H9 (cell line): ENCODE data around the gene MYO5B. TPM values are rescaled to one million over a fixed set of nuclear protein-coding genes. Genes with fewer than 3 reads are reported as not detected.

ENCODE experiments used
- DNase-seq: peaks from one replicate; pipeline ENCODE4 v3.0.0-alpha.2; 2017
- H2AFZ ChIP-seq: one replicate; pipeline ENCODE4 v1.6.1; 2013; ENCODE audit warnings: mild to moderate bottlenecking, low read length, control low read depth, moderate library complexity
- H2AK5ac ChIP-seq: 2 replicates; pipeline ENCODE4 v1.6.1; 2013; ENCODE audit warnings: low read length, control low read depth, mixed read lengths; ENCODE audit not compliant: insufficient read length
- H2BK120ac ChIP-seq: one replicate; pipeline ENCODE4 v1.6.1; 2013; ENCODE audit warnings: low read depth, mild to moderate bottlenecking, low read length, control low read depth, inconsistent platforms; ENCODE audit not compliant: poor library complexity, severe bottlenecking
- H2BK12ac ChIP-seq: 2 replicates; pipeline ENCODE4 v1.6.1; 2013; ENCODE audit warnings: low read length, control low read depth, mixed read lengths, low read depth; ENCODE audit not compliant: insufficient read length
- H2BK15ac ChIP-seq: 2 replicates; pipeline ENCODE4 v1.6.1; 2013; ENCODE audit warnings: low read depth, low read length, control low read depth
- H2BK20ac ChIP-seq: one replicate; pipeline ENCODE4 v1.6.1; 2013; ENCODE audit warnings: low read depth, mild to moderate bottlenecking, low read length, control low read depth, inconsistent platforms; ENCODE audit not compliant: poor library complexity, severe bottlenecking
- H2BK5ac ChIP-seq: 2 replicates; pipeline ENCODE4 v1.6.1; 2013; ENCODE audit warnings: low read length, control low read depth, mixed read lengths; ENCODE audit not compliant: insufficient read length
- H3K14ac ChIP-seq: 2 replicates; pipeline ENCODE4 v1.6.1; 2013; ENCODE audit warnings: low read length, control low read depth; ENCODE audit not compliant: insufficient read depth
- H3K18ac ChIP-seq: 2 replicates; pipeline ENCODE4 v1.6.1; 2013; ENCODE audit warnings: low read depth, mild to moderate bottlenecking, mixed read lengths, low read length, control low read depth; ENCODE audit not compliant: insufficient read length
- H3K23ac ChIP-seq: 2 replicates; pipeline ENCODE4 v1.6.1; 2013; ENCODE audit warnings: low read length, control low read depth, mixed read lengths, low read depth; ENCODE audit not compliant: insufficient read length
- H3K23me2 ChIP-seq: 2 replicates; pipeline ENCODE4 v1.6.1; 2013; ENCODE audit warnings: low read depth, mild to moderate bottlenecking, mixed read lengths, low read length, control low read depth; ENCODE audit not compliant: insufficient read length, poor library complexity, severe bottlenecking
- H3K27ac ChIP-seq: 2 replicates; pipeline ENCODE4 v1.5.1; 2013; ENCODE audit warnings: low read length, control low read depth, mixed read lengths, low read depth; ENCODE audit not compliant: insufficient read length
- H3K27me3 ChIP-seq: 2 replicates; pipeline ENCODE4 v1.6.1; 2013; ENCODE audit warnings: low read length, control low read depth, inconsistent platforms; ENCODE audit not compliant: insufficient read depth
- H3K4ac ChIP-seq: 2 replicates; pipeline ENCODE4 v1.6.1; 2013; ENCODE audit warnings: low read depth, mild to moderate bottlenecking, control low read depth, inconsistent platforms, low read length, moderate library complexity
- H3K4me1 ChIP-seq: 2 replicates; pipeline ENCODE4 v1.6.1; 2013; ENCODE audit warnings: low read length, control low read depth, inconsistent platforms; ENCODE audit not compliant: insufficient read depth
- H3K4me2 ChIP-seq: 2 replicates; pipeline ENCODE4 v1.6.1; 2013; ENCODE audit warnings: low read length, control low read depth, mixed read lengths; ENCODE audit not compliant: insufficient read length, insufficient read depth
- H3K56ac ChIP-seq: 2 replicates; pipeline ENCODE4 v1.6.1; 2013; ENCODE audit warnings: low read depth, mild to moderate bottlenecking, mixed read lengths, low read length, control low read depth; ENCODE audit not compliant: insufficient read length
- H3K79me1 ChIP-seq: 2 replicates; pipeline ENCODE4 v1.6.1; 2013; ENCODE audit warnings: low read depth, mild to moderate bottlenecking, moderate library complexity, low read length, control low read depth, inconsistent platforms; ENCODE audit not compliant: insufficient read depth, poor library complexity, severe bottlenecking
- H3K79me2 ChIP-seq: 2 replicates; pipeline ENCODE4 v1.6.1; 2013; ENCODE audit warnings: low read length, control low read depth, inconsistent platforms; ENCODE audit not compliant: insufficient read depth
- H3K9ac ChIP-seq: 2 replicates; pipeline ENCODE4 v1.6.1; 2013; ENCODE audit warnings: low read length, control low read depth, mixed read lengths; ENCODE audit not compliant: insufficient read length; ENCODE audit errors: extremely low read depth
- H3K9me3 ChIP-seq: one replicate; pipeline ENCODE4 v1.6.1; 2013; ENCODE audit warnings: low read depth, low read length, inconsistent platforms; ENCODE audit not compliant: control insufficient read depth
- H3T11ph ChIP-seq: one replicate; pipeline ENCODE4 v1.6.1; 2013; ENCODE audit warnings: mild to moderate bottlenecking, low read length, control low read depth, inconsistent platforms
- H4K20me1 ChIP-seq: one replicate; pipeline ENCODE4 v1.6.1; 2013; ENCODE audit not compliant: control insufficient read depth, insufficient read length, insufficient read depth
- H4K5ac ChIP-seq: 2 replicates; pipeline ENCODE4 v1.6.1; 2013; ENCODE audit warnings: low read depth, mild to moderate bottlenecking, mixed read lengths, low read length, control low read depth; ENCODE audit not compliant: insufficient read length
- H4K8ac ChIP-seq: replicated peaks from 2 replicates; pipeline ENCODE4 v1.6.1; 2013; ENCODE audit warnings: low read length, control low read depth, mixed read lengths, low read depth; ENCODE audit not compliant: insufficient read length
- H4K91ac ChIP-seq: 2 replicates; pipeline ENCODE4 v1.6.1; 2013; ENCODE audit warnings: low read depth, mild to moderate bottlenecking, moderate library complexity, mixed read lengths, low read length, control low read depth; ENCODE audit not compliant: insufficient read length
- H3K27ac Mint-ChIP-seq, 3 experiments: 2 replicates in 2 of 3; 3 replicates in 1 of 3; pipeline ENCODE4 v1.8.0; 2020 to 2021; ENCODE audit warnings: mixed read lengths in 3 of 3, mild to moderate bottlenecking in 1 of 3, moderate library complexity in 1 of 3
- H3K27me3 Mint-ChIP-seq: 2 replicates; pipeline ENCODE4 v1.8.0; 2021; ENCODE audit warnings: low read depth, mild to moderate bottlenecking, moderate library complexity, mixed read lengths
- H3K36me3 Mint-ChIP-seq, 3 experiments: 2 replicates in 2 of 3; 3 replicates in 1 of 3; pipeline ENCODE4 v1.8.0; 2020 to 2021; ENCODE audit warnings: low read depth in 3 of 3, mixed read lengths in 3 of 3; ENCODE audit not compliant: insufficient read depth in 1 of 3
- H3K4me1 Mint-ChIP-seq, 2 experiments: 2 replicates each; pipeline ENCODE4 v1.8.0; 2020; ENCODE audit warnings: mixed read lengths in 2 of 2
- H3K4me3 Mint-ChIP-seq, 2 experiments: 2 replicates in 1 of 2; 3 replicates in 1 of 2; pipeline ENCODE4 v1.8.0; 2020 to 2021; ENCODE audit warnings: mild to moderate bottlenecking in 2 of 2, mixed read lengths in 2 of 2, moderate library complexity in 1 of 2
- H3K9me3 Mint-ChIP-seq, 2 experiments: 2 replicates in 1 of 2; 3 replicates in 1 of 2; pipeline ENCODE4 v1.8.0; 2020; ENCODE audit warnings: mild to moderate bottlenecking in 2 of 2, mixed read lengths in 2 of 2, moderate library complexity in 1 of 2
- CTCF ChIP-seq: fragments of 200-600 bp; sonication (generic); conservative IDR thresholded peaks from 3 replicates; pipeline ENCODE4 v1.8.0; 2021; ENCODE audit warnings: antibody characterized with exemption, mild to moderate bottlenecking
- WGBS: extraction: QIAGEN DNeasy Blood & Tissue Kit; methylation state at CpG from one replicate; pipeline ENCODE4 v1.1.7; 2013; ENCODE audit warnings: missing lambda C conversion rate, low lambda C conversion rate, mixed read lengths; ENCODE audit not compliant: insufficient read length; ENCODE audit errors: extremely low coverage; 5-methylcytosine and 5-hydroxymethylcytosine counted together
- total RNA-seq: library from RNA; stranded (reverse); gene quantifications from 2 replicates; pipeline ENCODE4 v1.2.1, GENCODE V29; 2021

The MYO5B gene
- total RNA-seq, 1 experiment from 2014 or later, result 9.3 TPM

DNA sequence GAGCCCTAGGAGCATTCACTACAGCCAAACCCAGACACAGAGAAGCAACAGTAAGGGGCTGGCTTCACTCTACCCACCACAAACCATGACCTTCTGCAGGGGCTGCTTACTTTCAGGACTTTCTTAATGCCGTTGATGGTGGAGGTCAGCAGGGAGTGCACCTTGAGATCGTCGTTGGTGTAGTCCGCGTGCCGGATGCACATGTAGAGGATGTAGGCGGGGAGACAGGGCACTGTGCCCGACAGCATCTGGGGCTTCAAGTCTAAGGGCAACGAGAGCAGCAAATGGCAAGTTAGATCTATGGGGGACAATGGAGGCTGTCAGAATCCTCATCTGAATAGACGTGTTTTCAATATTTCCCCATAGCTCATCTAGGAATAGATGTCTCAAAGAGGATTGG, 351.8 kb downstream of the MYO5B start:
- no peak overlapping the region for H3K23ac ChIP-seq
- H3K4ac ChIP-seq, result no peak overlapping the region
- H3K36me3 Mint-ChIP-seq, result peaks cover 0 to 1% (median 0%) of the 10 kb centered on the region in 3 experiments; a peak in 2 of 7 replicates
- no peak overlapping the region for H3K14ac ChIP-seq
- no peak overlapping the region for H3K27ac Mint-ChIP-seq
- no peak overlapping the region for H2AFZ ChIP-seq
- no peaks in the 10 kb centered on the region for H3K23me2 ChIP-seq
- no peak overlapping the region for H3K56ac ChIP-seq
- TF ChIP-seq CTCF, result no peak
- H3K4me1 Mint-ChIP-seq, result peaks cover 29 to 31% of the 10 kb centered on the region in 2 experiments
- no peak overlapping the region for H3K4me3 Mint-ChIP-seq
- no peak overlapping the region for H4K91ac ChIP-seq
- no peak overlapping the region for H2AK5ac ChIP-seq
- no peaks in the 10 kb centered on the region for H3K9me3 ChIP-seq
- H3K9me3 Mint-ChIP-seq, result no peaks in the 10 kb centered on the region
- WGBS, result no CpG with 5 or more reads among the region's 10 CpGs
- no peak overlapping the region for H3T11ph ChIP-seq
- no peak overlapping the region for H4K5ac ChIP-seq
- no peak overlapping the region for H3K18ac ChIP-seq
- H3K27me3 ChIP-seq, result no peaks in the 10 kb centered on the region
- no peak for DNase-seq
- H2BK15ac ChIP-seq, result no peak overlapping the region
- no peaks in the 10 kb centered on the region for H4K20me1 ChIP-seq
- no peak overlapping the region for H3K9ac ChIP-seq
- no peak overlapping the region for H2BK120ac ChIP-seq
- H3K4me2 ChIP-seq, result no peak overlapping the region
- H3K79me2 ChIP-seq, result no peaks in the 10 kb centered on the region
- H2BK12ac ChIP-seq, result no peak overlapping the region
- H2BK20ac ChIP-seq, result no peak overlapping the region
- H2BK5ac ChIP-seq, result no peak overlapping the region
- H3K27ac ChIP-seq, result no peak overlapping the region
- no peaks in the 10 kb centered on the region for H3K79me1 ChIP-seq
- no peaks in the 10 kb centered on the region for H3K4me1 ChIP-seq
- no peaks in the 10 kb centered on the region; the same call in none of the 2 replicates for H3K27me3 Mint-ChIP-seq
- H4K8ac ChIP-seq, result no peak overlapping the region
